Tracheal epithelial cell (primary cell): ENCODE results near the gene SUPT16H. TPM values are rescaled to one million over a fixed set of nuclear protein-coding genes. Genes with fewer than 3 reads are reported as not detected.

Experiments used
- total RNA-seq: library from RNA; depleted of rRNA; stranded (reverse); fragments of >200 nt; gene quantifications from 2 replicates; pipeline ENCODE4 v1.2.1, GENCODE V29; 2014

Gene SUPT16H
- 53.5 and 55.8 TPM in 2 replicates for total RNA-seq

DNA sequence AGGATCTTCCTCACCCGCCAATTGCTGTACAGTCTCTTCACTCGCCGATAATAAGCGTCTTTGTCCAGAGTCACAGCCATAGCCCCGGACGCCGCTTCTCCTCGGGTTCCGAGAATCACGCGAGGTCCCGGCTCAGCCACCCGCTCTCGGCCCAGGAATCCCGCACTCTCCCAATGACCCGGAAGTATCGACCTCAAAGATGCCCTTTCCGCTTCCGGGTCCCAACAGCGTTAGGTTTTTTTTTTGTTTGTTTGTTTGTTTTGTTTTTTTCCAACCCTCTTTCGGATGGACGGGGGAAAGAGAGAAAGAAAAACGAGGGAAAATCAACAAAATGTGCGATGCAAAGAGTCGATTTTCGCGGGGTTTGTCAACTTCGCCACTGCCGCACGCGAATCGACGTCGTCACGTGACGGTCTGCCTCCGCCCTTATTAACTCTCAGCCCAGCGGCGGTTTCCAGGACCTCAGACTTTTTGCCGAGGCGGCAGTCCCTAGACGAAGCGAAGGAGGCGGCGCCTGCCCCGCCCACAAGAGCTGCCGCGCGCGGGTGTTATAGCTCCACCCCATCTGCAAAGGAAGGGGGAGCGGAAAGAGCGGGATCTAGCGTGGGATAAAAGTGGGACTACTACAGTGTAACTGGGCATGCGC lies at the start of gene SUPT16H:
SUPT16H (minus strand) TSS at position 172 of the 646 bp plus-strand sequence; CDS start at position 80, 92 bp downstream.

Other genes starting within 250 kb of the SUPT16H start
- gene OR5AU1, start 228.0 kb downstream of the SUPT16H start, total RNA-seq: not detected in 2 replicates
- gene HNRNPC, start 114.6 kb downstream of the SUPT16H start, total RNA-seq: 740 and 773 TPM in 2 replicates
- not detected in 2 replicates for gene RPGRIP1, start 103.9 kb downstream of the SUPT16H start, total RNA-seq
- 38.8 and 39.3 TPM in 2 replicates for gene CHD8, start 72.1 kb upstream of the SUPT16H start, total RNA-seq
- 15.3 and 21.0 TPM in 2 replicates for gene RAB2B, start 92.9 kb upstream of the SUPT16H start, total RNA-seq
- 22.2 and 25.1 TPM in 2 replicates for gene TOX4, start 93.2 kb upstream of the SUPT16H start, total RNA-seq
- 61.8 and 71.6 TPM in 2 replicates for gene METTL3, start 127.3 kb upstream of the SUPT16H start, total RNA-seq
- 0.85 and 1.2 TPM in 2 replicates for gene SALL2, start 142.3 kb upstream of the SUPT16H start, total RNA-seq
- gene OR10G3, start 196.1 kb upstream of the SUPT16H start, total RNA-seq: not detected in 2 replicates